NCI-H446 (cell line): ENCODE results near the gene DDAH1.
A peak's percentile ranks its signal among the peaks of the same experiment; 100 is the strongest.

Source experiments
- DNase-seq, 2 experiments: peaks; one replicate each; lab custom pipeline; 2025; lab: John Stamatoyannopoulos, UW

DDAH1 gene

DNA sequence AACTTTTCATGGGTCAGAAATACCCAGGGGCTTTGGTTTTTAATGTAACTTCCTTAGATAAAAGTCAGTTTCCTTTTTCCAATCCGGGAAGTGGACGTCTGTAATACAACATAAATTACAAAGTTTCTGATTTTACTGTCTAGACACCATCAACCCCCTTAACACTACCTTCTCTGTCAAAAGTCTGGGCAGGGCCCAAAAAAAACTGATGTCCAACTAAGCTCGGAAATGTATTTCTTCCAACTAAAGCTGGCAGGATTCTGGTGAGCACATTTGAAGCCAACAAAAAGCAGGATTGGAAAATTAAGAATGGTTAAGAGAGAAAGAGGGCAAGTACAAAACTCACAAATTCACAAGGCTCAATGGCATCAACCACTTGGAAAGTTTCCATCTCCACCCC lies 24.3 kb downstream of the DDAH1 start:
- DNase-seq, result peak in 1 of 2 experiments; percentile 26

- DNase-seq, result no peak
Measured at GRCh38 chr1:85438353-85438752, 26.6 kb downstream of the DDAH1 start.

GRCh38 chr1:85437139-85437538 lies 27.8 kb downstream of the DDAH1 start:
- DNase-seq, result no peak

DNA sequence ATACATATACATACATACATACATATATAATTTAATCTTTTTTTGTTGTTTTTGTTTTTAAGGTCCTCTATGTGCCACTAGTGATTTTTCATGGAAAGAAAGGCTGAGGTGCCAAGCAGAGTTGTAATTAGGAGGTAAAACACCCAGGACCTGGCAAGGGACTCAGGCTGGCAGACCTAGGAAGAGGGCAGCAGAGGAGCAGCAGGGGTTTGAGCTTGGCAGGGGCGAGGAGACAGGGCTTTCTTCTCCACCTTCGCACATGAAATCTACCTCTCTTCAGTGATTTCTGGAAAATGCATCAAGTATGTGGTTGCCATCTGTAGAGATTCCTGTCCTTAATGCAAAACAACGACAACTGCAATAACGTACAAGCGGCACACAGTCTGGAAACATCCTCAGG lies 31.9 kb downstream of the DDAH1 start:
- no peak for DNase-seq

- no peak for DNase-seq
Measured at GRCh38 chr1:85428471-85429089, 36.4 kb downstream of the DDAH1 start.

DNA sequence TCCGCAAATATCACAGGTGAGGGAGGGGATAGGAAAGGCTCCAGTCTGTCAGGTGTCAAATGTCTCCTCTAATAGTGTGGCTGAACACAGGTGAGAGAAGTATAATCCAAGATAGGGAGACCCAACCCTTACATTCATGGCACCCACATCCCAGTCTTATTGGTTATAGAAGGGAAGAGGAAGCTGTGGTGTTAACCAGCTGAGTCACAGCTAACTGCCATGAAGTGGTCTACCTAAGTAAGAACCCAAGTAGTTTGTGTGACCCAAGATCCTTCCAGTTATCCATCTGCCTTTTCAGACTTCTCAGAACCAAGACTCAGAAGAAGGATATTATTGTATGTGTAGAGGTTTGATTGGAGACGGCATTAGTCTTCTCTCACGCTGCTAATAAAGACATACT lies 37.1 kb downstream of the DDAH1 start:
- DNase-seq, result no peak

DNA sequence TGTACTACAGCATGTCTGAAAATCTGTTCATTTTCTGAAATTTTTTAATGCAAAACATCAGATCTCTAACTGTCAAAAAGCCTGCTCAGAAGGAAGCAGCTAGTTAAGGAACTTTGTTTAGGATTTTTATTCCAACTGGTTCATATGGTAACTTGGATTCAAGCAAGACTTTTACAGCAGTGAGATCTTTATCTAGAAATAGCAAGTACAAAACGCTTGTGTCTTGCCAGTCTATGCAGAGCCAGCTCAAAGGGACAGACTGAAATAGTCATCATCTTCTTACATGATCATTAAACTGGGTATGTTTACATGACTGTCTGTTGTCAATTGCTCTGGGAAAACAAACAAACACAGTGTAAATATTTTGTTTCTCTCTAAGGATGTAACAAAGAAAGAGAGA lies 37.6 kb downstream of the DDAH1 start:
- DNase-seq, result no peak

GRCh38 chr1:85421179-85421578 lies 43.8 kb downstream of the DDAH1 start:
- no peak for DNase-seq

GRCh38 chr1:85420199-85420598 lies 44.8 kb downstream of the DDAH1 start:
- DNase-seq, result no peak

DNA sequence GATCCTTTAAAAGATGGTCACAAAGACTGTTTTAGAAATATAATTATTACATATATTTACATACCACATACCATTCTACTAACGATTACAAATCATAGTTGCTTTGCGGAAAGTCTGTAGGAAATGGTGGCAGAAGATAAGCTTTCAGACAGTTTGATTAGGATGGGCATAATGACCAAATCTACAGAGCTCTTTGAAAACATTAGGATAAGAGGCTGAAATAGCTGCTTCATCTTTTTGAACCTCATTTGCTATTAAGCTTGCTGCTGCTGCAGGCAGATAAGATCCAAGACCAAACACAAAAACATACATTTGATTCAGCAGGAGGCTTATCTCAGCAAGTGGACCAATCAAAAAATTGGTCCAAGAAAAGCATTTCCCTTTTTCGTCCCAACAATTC lies 47.1 kb downstream of the DDAH1 start:
- no peak for DNase-seq

DNA sequence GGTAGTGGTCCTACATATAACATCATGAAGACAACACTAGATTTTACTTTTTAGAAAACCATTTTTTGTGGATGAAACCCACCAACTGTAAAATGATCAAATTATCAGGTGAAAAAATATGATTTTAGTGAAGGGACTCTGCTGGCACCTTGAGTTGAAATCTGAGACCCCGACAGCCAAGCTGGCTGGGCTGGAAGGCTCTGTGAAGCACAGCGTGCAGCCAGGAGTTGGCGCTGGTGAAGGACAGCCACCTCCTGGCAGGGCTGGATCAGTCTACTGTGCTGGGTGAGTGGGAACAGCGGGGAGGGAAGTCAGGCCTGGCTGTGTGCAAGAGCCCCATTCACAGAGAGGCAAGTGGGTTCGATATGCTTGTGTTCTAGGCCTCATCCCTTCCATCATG lies 47.9 kb downstream of the DDAH1 start:
- DNase-seq, result peak; percentile 34 to 78

GRCh38 chr1:85413169-85413568 lies 51.8 kb downstream of the DDAH1 start:
- DNase-seq, result no peak

DNA sequence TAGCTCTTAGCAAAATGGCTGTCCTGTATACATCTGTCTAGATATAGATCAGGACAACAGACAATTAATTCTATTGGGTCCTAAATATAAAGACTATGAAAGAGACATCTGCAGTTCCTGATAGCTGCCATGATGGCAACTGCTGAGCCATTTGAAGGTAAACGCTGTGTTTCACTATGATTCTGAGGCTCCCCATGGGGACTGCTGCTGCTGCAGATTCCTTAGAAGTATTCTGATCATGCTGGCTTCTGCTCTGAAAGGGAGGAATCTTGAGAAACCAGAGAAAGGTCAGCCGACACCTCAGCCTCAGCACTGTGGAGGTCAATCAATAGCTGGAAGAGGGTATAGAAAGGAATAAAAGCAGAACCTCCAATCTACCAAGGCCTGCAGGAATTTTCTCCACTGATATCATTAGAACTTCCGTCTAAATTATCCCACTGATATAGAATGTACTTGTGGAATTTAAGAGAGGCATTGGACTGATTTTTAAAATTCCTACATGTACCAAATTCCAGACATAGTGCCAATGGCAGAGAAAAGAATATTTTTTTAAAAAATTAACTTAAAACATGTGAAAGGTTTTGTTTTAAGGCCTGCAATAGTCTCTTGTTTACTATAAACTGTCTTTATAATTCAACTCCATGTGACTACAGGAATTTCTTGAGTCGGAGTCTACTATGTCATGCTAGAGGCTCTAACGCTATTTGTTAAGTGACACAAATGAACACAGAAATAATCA lies 53.2 kb downstream of the DDAH1 start:
- DNase-seq, result no peak

- no peak for DNase-seq
Measured at GRCh38 chr1:85409516-85409915, 55.4 kb downstream of the DDAH1 start.

GRCh38 chr1:85407746-85408377 lies 57.1 kb downstream of the DDAH1 start:
- DNase-seq, result no peak

GRCh38 chr1:85406887-85407533 lies 57.9 kb downstream of the DDAH1 start:
- peak; percentile 37 to 58 for DNase-seq

GRCh38 chr1:85406081-85406480 lies 58.9 kb downstream of the DDAH1 start:
- DNase-seq, result no peak

GRCh38 chr1:85404408-85404807 lies 60.6 kb downstream of the DDAH1 start:
- no peak for DNase-seq

DNA sequence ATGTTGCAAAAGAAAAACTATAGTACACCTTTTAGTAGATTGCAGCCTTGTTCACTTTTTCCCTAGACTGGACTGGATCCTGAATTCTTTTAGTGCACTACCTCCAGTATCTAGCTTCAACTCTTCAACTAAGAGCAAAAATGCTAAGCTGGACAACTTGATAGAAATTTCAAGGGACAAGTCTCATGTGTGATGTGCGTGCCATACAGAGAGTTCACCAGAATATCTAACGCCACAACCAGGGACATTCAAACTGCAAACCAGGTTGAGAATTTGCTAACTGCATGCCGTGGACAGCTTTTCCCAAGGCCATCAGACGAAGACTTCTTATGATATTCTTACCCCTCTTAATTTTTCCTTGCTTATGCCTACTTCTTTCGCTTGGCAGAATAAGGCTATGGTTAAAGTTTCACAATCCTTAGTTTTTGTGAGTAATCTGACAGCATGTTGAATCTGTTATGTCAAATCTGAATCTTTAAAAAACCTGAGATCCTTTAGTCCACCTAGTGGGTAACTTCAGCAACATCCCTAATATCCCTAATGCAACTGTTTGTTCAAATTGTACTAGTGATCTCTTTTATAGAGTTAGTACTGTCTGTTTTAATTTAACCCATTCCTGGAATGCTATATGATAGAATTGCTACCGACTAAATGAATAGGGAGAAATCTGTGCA lies 66.4 kb downstream of the DDAH1 start:
- no peak for DNase-seq

- no peak for DNase-seq
Measured at GRCh38 chr1:85397490-85398032, 67.4 kb downstream of the DDAH1 start.

GRCh38 chr1:85396194-85396593 lies 68.8 kb downstream of the DDAH1 start:
- no peak for DNase-seq

DNA sequence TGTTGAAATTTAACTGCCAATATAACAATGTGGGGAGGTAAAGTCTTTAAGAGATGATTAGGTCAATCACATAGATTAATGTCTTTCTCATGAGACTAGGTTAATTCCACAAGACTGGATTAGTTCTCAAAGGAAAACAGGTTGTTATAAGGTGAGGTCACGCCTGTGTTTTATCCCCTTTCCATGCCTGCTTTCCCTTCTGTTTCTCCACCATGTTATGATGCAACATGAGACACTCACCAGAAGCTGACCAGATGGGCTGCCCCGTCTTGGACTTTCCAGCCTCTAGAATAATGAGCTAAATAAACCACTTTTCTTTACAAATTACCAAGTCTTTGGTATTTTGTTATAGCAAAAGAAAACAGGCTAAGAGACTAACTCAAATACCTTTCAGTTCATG lies 70.8 kb downstream of the DDAH1 start:
- no peak for DNase-seq
